Fibroblast of the aortic adventitia (primary cell): ENCODE data around the gene RCAN1. TPM values are rescaled to one million over a fixed set of nuclear protein-coding genes. Genes with fewer than 3 reads are reported as not detected.
"Not testable (repeated sequence)": the region's sequence is repeated elsewhere in the genome, so short reads cannot be mapped to it uniquely, and the experiment has no call there.

ENCODE experiments used
- DNase-seq: peaks from one replicate; pipeline ENCODE4 v3.0.0-alpha.2; 2010; ENCODE audit warnings: low read depth
- H3K4me3 ChIP-seq: 2 replicates; pipeline ENCODE4 v1.5.1; 2011; ENCODE audit warnings: low read depth, mild to moderate bottlenecking, control low read depth, low read length, moderate library complexity
- total RNA-seq: library from RNA; depleted of rRNA; stranded (reverse); fragments of >200 nt; gene quantifications from 2 replicates; pipeline ENCODE4 v1.2.3, GENCODE V29; 2012; ENCODE audit warnings: low replicate concordance
- TF ChIP-seq, protein P1 (sequence below): IDR thresholded peaks from 2 replicates; pipeline ENCODE4 v1.5.1; 2011; ENCODE audit warnings: mild to moderate bottlenecking, low read length, control low read depth, inconsistent platforms; ENCODE audit not compliant: insufficient read depth

RCAN1 gene
- total RNA-seq, 1 donor: 30.5 TPM

DNA sequence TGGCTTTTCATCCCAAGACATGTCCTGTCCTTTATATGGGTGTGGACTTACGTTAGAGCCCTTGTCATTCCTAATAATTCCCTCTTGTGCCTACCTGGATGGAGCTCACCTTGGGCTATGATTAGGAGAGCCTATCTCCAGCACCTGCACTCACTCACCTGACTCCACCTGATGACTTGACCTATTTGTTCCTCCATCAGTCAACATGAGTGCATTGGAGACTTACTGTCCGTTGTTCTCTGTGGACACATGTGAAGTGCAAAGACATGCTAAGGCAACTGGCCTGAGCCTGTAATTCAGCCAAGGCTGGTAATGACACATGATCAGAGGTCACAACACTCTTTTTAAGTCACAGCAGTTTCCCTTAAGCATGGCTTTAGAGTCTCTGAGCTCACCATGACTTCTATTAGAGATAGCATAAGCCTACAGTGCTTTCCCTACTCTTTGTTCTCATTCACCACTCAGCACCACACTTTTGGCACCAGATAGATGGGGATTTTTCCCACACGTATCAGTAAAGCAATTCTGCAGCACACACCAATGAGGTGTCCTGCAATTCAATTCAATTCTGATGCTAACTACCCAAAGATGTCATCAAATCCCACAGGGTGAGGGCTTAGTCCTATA, 112.3 kb downstream of the RCAN1 start:
- H3K4me3 ChIP-seq: no peak overlapping the region
- TF ChIP-seq, protein P1, sequence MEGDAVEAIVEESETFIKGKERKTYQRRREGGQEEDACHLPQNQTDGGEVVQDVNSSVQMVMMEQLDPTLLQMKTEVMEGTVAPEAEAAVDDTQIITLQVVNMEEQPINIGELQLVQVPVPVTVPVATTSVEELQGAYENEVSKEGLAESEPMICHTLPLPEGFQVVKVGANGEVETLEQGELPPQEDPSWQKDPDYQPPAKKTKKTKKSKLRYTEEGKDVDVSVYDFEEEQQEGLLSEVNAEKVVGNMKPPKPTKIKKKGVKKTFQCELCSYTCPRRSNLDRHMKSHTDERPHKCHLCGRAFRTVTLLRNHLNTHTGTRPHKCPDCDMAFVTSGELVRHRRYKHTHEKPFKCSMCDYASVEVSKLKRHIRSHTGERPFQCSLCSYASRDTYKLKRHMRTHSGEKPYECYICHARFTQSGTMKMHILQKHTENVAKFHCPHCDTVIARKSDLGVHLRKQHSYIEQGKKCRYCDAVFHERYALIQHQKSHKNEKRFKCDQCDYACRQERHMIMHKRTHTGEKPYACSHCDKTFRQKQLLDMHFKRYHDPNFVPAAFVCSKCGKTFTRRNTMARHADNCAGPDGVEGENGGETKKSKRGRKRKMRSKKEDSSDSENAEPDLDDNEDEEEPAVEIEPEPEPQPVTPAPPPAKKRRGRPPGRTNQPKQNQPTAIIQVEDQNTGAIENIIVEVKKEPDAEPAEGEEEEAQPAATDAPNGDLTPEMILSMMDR: no peak
- DNase-seq: no peak

- DNase-seq: no peak
- H3K4me3 ChIP-seq: no peak overlapping the region
- TF ChIP-seq, protein P1: no peak
Observed at GRCh38 chr21:34501716-34502115, 113.2 kb downstream of the RCAN1 start.

- no peak for DNase-seq
Observed at GRCh38 chr21:34500191-34500590, 114.7 kb downstream of the RCAN1 start.

DNA sequence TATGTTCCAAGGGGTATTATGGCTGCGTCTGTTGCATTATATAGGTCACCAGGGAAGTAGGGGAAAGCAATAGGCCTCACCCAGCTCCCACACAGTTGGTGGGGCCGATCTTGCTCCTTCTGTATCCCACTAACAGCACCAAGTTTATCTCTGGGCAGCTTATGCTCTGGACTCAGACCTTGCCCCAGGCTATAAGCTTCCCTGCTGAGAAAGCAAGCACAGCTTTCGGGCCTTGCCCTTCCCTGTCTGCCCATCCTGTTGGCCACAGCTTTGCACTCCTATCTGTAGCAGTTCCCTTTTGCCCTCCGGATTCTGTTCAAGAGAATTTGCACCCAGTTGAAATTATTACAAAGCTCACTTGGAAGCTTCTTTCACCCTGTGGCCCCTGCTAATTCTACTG, 115.8 kb downstream of the RCAN1 start:
- no peak overlapping the region for H3K4me3 ChIP-seq
- TF ChIP-seq, protein P1: no peak
- DNase-seq: no peak

More at GRCh38 chr21:34500191-34500590, 114.7 kb downstream of the RCAN1 start:
- TF ChIP-seq, protein P1: no peak
- no peak overlapping the region for H3K4me3 ChIP-seq

GRCh38 chr21:34498623-34499022, 116.3 kb downstream of the RCAN1 start:
- no peak overlapping the region for H3K4me3 ChIP-seq
- peak; percentile 11 for DNase-seq
- TF ChIP-seq, protein P1: no peak

DNA sequence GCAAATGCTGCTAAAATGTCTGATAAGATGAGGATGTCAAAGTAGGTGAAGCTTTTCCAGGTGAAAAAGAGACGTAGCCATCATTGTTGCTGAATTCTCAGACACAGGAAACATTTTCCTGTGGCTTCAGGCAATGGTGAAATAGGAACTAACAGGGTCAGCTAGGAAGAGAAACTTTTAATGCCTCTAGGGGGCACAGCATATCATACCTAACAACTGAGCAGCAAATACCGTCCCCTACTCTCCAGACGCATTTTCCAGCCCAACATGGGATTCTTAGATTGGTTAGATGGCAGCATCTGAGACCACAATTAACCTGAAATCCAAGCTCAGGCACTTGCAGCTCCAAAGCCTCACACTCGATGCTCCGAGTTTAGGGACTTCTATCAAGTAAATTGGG, 131.1 kb downstream of the RCAN1 start:
- H3K4me3 ChIP-seq, DNase-seq: not testable (repeated sequence)

DNA sequence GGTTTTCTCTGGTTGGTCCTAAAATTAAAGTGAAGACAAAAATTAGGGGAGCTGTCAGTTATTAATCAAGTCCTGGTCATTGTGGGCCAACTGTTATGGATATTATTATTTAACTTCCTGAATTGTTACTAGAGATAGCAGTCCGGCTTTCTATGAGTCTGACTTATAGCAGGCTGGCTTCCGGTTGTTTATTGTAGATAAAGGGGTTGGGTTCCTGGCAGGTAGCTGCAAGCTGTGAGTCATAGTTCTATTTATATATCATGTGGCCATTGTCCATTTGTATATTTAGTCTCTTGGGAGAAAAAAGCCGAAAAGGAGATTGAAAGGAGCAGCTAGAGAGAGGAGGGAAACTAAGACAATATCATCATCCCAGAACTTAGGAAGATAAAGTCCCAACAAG, 131.5 kb downstream of the RCAN1 start:
- not testable (repeated sequence) for DNase-seq, H3K4me3 ChIP-seq

DNA sequence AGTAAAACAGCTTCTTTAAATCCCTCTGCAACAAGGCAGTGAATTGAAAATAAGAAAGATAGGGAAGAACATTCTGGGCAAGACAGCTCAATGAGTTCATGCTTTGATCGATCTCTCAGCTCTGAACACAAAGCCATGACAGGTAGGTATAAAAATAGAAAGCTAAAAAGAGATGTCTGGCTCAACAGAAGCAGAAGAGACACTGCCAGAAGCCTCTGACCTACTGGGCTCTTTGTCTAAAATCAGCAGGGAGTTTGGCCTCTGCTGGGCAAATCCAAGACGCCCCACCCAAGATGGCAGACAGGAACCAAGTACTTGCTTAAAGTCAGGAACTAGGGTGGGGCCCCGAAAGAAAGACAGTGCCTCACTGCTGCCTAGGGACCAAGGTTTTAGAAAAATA, 147.6 kb downstream of the RCAN1 start:
- H3K4me3 ChIP-seq, DNase-seq: not testable (repeated sequence)

Other genes with a start within 250 kb of the RCAN1 start
- 1.9 and 6.5 TPM in 2 replicates for gene SMIM11, start 239.6 kb downstream of the RCAN1 start, total RNA-seq
- gene SMIM34, start 191.2 kb downstream of the RCAN1 start, total RNA-seq: 0.90 TPM in 1 of 2 replicates, not detected in the other
- gene KCNE1, start 102.9 kb downstream of the RCAN1 start, total RNA-seq: 0.09 and 0.74 TPM in 2 replicates
- 0.18 TPM in 1 of 2 replicates, not detected in the other for gene CLIC6, start 53.9 kb upstream of the RCAN1 start, total RNA-seq